Measurements from ENCODE around the gene SLC12A9.

Gene SLC12A9

GRCh38 chr7:100875356-100875751 is 22.8 kb downstream of the SLC12A9 start:
- H3K79me2 ChIP-seq (ENCODE audit: insufficient read depth, low read length) = peaks cover 61% of the 10 kb centered on the region
- H3K9ac ChIP-seq (ENCODE audit: low read depth, low read length, poor library complexity, severe bottlenecking) = peak overlapping the region; percentile 96
- H3K4me2 ChIP-seq (ENCODE audit: low read depth, low read length, poor library complexity, severe bottlenecking) = peak overlapping the region; percentile 92
- no peaks in the 10 kb centered on the region for H3K9me2 ChIP-seq (replicated peaks; ENCODE audit: low read depth, low read length)
- H3K27me3 ChIP-seq (ENCODE audit: insufficient read depth, low read length, poor library complexity, severe bottlenecking) = peaks cover 6% of the 10 kb centered on the region
- TF ChIP-seq EZH2phosphoT487 (IDR thresholded peaks at IDR 0.05; ENCODE audit: borderline replicate concordance) (no peak), CTCF (conservative IDR thresholded peaks at IDR 0.05; ENCODE audit: low read length) (no peak)
- H3F3A ChIP-seq (ENCODE audit: low read depth) = no peaks in the 10 kb centered on the region
- H3K4me3 ChIP-seq (ENCODE audit: low read length, poor library complexity, severe bottlenecking) = peak overlapping the region; percentile 100
- no peaks in the 10 kb centered on the region for H3K9me3 ChIP-seq (ENCODE audit: insufficient read depth, low read depth, low read length)
- H2AFZ ChIP-seq (ENCODE audit: low read length) = peak overlapping the region; percentile 45; the same call in 1 of the 2 replicates
- peaks cover 48% of the 10 kb centered on the region for H4K20me1 ChIP-seq (ENCODE audit: insufficient read depth, low read length, poor library complexity, severe bottlenecking)
- H3K4me1 ChIP-seq (ENCODE audit: insufficient read depth, low read length, poor library complexity, severe bottlenecking) = peaks cover 38% of the 10 kb centered on the region
- H3K36me3 ChIP-seq (ENCODE audit: insufficient read depth, low read length) = peaks cover 19% of the 10 kb centered on the region; the same call in 1 of the 2 replicates

- Histone ChIP-seq H3K9me2 (replicated peaks; ENCODE audit: low read depth, low read length) (no peaks in the 10 kb centered on the region), H3K36me3 (ENCODE audit: insufficient read depth, low read length) (peaks cover 42% of the 10 kb centered on the region; the same call in 1 of the 2 replicates), H3F3A (ENCODE audit: low read depth) (no peaks in the 10 kb centered on the region), H3K27me3 (ENCODE audit: insufficient read depth, low read length, poor library complexity, severe bottlenecking) (peaks cover 6% of the 10 kb centered on the region), H2AFZ (ENCODE audit: low read length) (no peak overlapping the region), H4K20me1 (ENCODE audit: insufficient read depth, low read length, poor library complexity, severe bottlenecking) (peaks cover 72% of the 10 kb centered on the region), H3K4me2 (ENCODE audit: low read depth, low read length, poor library complexity, severe bottlenecking) (peak overlapping the region; percentile 92), H3K9me3 (ENCODE audit: insufficient read depth, low read depth, low read length) (no peaks in the 10 kb centered on the region), H3K9ac (ENCODE audit: low read depth, low read length, poor library complexity, severe bottlenecking) (peak overlapping the region; percentile 61), H3K79me2 (ENCODE audit: insufficient read depth, low read length) (peaks cover 83% of the 10 kb centered on the region), H3K4me3 (ENCODE audit: low read length, poor library complexity, severe bottlenecking) (peak overlapping the region; percentile 100), H3K4me1 (ENCODE audit: insufficient read depth, low read length, poor library complexity, severe bottlenecking) (peaks cover 38% of the 10 kb centered on the region)
- TF ChIP-seq CTCF (conservative IDR thresholded peaks at IDR 0.05; ENCODE audit: low read length) = no peak
- no peak for TF ChIP-seq EZH2phosphoT487 (IDR thresholded peaks at IDR 0.05; ENCODE audit: borderline replicate concordance)
These were observed 25.5 kb downstream of the SLC12A9 start for GRCh38 chr7:100878013-100878412.

GRCh38 chr7:100878685-100879084 is 26.2 kb downstream of the SLC12A9 start:
- H3K4me2 ChIP-seq (ENCODE audit: low read depth, low read length, poor library complexity, severe bottlenecking) = peak overlapping the region; percentile 92
- H2AFZ ChIP-seq (ENCODE audit: low read length) = no peak overlapping the region
- peak overlapping the region; percentile 100 for H3K4me3 ChIP-seq (ENCODE audit: low read length, poor library complexity, severe bottlenecking)
- no peaks in the 10 kb centered on the region for H3F3A ChIP-seq (ENCODE audit: low read depth)
- H3K36me3 ChIP-seq (ENCODE audit: insufficient read depth, low read length) = peaks cover 49% of the 10 kb centered on the region; the same call in 1 of the 2 replicates
- peaks cover 6% of the 10 kb centered on the region for H3K27me3 ChIP-seq (ENCODE audit: insufficient read depth, low read length, poor library complexity, severe bottlenecking)
- no peak for TF ChIP-seq EZH2phosphoT487 (IDR thresholded peaks at IDR 0.05; ENCODE audit: borderline replicate concordance)
- TF ChIP-seq CTCF (conservative IDR thresholded peaks at IDR 0.05; ENCODE audit: low read length) = no peak
- peak overlapping the region; percentile 61 for H3K9ac ChIP-seq (ENCODE audit: low read depth, low read length, poor library complexity, severe bottlenecking)
- H3K79me2 ChIP-seq (ENCODE audit: insufficient read depth, low read length) = peaks cover 87% of the 10 kb centered on the region
- H3K9me3 ChIP-seq (ENCODE audit: insufficient read depth, low read depth, low read length) = no peaks in the 10 kb centered on the region
- peaks cover 79% of the 10 kb centered on the region for H4K20me1 ChIP-seq (ENCODE audit: insufficient read depth, low read length, poor library complexity, severe bottlenecking)
- peaks cover 37% of the 10 kb centered on the region for H3K4me1 ChIP-seq (ENCODE audit: insufficient read depth, low read length, poor library complexity, severe bottlenecking)
- no peaks in the 10 kb centered on the region for H3K9me2 ChIP-seq (replicated peaks; ENCODE audit: low read depth, low read length)

Measured in Loucy (cell line).